Measurements from ENCODE around the gene BPTF.

DNA sequence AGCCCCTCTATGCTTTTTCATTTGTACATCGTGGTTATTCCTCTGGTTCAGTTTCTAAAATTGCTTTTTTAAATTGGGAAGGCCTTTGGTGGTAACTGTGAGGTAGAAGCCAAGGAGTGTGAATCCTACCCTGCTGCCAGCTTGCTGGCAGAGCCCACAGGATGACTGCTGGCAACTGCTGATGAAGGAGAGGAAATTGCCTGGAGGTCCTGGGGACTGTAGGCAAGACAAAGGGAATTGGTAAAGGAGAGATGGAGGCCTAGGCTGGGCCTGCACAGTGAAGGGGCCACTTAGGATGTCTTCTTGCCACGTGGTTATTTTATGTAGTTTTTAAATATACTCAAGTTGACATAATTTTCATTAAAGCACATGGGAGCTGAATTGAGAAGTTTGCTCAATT is 155.2 kb downstream of the BPTF start:
- TF ChIP-seq, protein P1, sequence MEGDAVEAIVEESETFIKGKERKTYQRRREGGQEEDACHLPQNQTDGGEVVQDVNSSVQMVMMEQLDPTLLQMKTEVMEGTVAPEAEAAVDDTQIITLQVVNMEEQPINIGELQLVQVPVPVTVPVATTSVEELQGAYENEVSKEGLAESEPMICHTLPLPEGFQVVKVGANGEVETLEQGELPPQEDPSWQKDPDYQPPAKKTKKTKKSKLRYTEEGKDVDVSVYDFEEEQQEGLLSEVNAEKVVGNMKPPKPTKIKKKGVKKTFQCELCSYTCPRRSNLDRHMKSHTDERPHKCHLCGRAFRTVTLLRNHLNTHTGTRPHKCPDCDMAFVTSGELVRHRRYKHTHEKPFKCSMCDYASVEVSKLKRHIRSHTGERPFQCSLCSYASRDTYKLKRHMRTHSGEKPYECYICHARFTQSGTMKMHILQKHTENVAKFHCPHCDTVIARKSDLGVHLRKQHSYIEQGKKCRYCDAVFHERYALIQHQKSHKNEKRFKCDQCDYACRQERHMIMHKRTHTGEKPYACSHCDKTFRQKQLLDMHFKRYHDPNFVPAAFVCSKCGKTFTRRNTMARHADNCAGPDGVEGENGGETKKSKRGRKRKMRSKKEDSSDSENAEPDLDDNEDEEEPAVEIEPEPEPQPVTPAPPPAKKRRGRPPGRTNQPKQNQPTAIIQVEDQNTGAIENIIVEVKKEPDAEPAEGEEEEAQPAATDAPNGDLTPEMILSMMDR (IDR thresholded peaks at IDR 0.05) = no peak
- no peak for TF ChIP-seq POLR2A (IDR thresholded peaks at IDR 0.05)

Measured in lower leg skin (tissue), 3 donors.